NB4 (cell line): ENCODE data around the gene MAPRE2.

Experiments used
- CTCF ChIP-seq: IDR thresholded peaks from one replicate; pipeline ENCODE4 v1.5.1; 2012; ENCODE audit warnings: low read depth, low read length
- MYC ChIP-seq: IDR thresholded peaks from 2 replicates; pipeline ENCODE4 v1.6.1; 2011; ENCODE audit warnings: low read depth, low read length
- POLR2A ChIP-seq: IDR thresholded peaks from 2 replicates; pipeline ENCODE4 v1.6.1; 2011; ENCODE audit warnings: mild to moderate bottlenecking; ENCODE audit not compliant: insufficient read length; ENCODE audit errors: extremely low read depth

GRCh38 chr18:35121531-35121930 lies 80.3 kb downstream of the MAPRE2 start:
- TF ChIP-seq CTCF (no peak), POLR2A (no peak), MYC (no peak)
